ENCODE results near the gene LINGO3. TPM values are rescaled to one million over a fixed set of nuclear protein-coding genes. Genes with fewer than 3 reads are reported as not detected.

The LINGO3 gene
- total RNA-seq, 3 donors from 2014 or later (not counting 1 experiment from before 2014, with no cell fraction given) = 0.68 to 1.0 (median 0.84) TPM

- no peaks in the 10 kb centered on the region for H3K9me3 ChIP-seq (ENCODE audit: control insufficient read depth, insufficient read depth, low read length)
- ATAC-seq (no peak), DNase-seq (no peak)
- no peak overlapping the region for H3K27ac ChIP-seq (ENCODE audit: low read length)
- no peak for TF ChIP-seq CTCF (IDR thresholded peaks at IDR 0.05)
- peaks cover 27% of the 10 kb centered on the region for H3K4me1 ChIP-seq (ENCODE audit: control insufficient read depth, insufficient read depth, low read length)
- no peaks in the 10 kb centered on the region for H3K9me3 Mint-ChIP-seq
- no peak overlapping the region for H3K4me3 ChIP-seq (ENCODE audit: low read length)
- H3K4me3 Mint-ChIP-seq = peak overlapping the region; percentile 53
- no peak overlapping the region for H3K27ac Mint-ChIP-seq
- no peaks in the 10 kb centered on the region for H3K36me3 Mint-ChIP-seq
- peaks cover 7 to 23% of the 10 kb centered on the region in 2 donors for H3K4me1 Mint-ChIP-seq
- intact Hi-C loops (cut with micrococcal nuclease) = no loop called here
- H3K36me3 ChIP-seq (ENCODE audit: control insufficient read depth, insufficient read depth, low read length) = no peaks in the 10 kb centered on the region
- 71% methylated on average over 17 of the region's 19 CpGs for WGBS (ENCODE audit: insufficient coverage)
- H3K27me3 ChIP-seq (ENCODE audit: control insufficient read depth, insufficient read depth, low read length) = peaks cover 48% of the 10 kb centered on the region
- peaks cover 40 to 51% of the 10 kb centered on the region in 2 donors for H3K27me3 Mint-ChIP-seq (ENCODE audit: low read depth in 2 of 2)
Observed at GRCh38 chr19:2306281-2306806, 1.6 kb downstream of the LINGO3 start.

- DNase-seq (no peak), ATAC-seq (no peak)
- no peak overlapping the region for H3K27ac ChIP-seq (ENCODE audit: low read length)
- intact Hi-C loops (cut with micrococcal nuclease) = no loop called here
- Mint-ChIP-seq H3K27ac (no peak overlapping the region), H3K9me3 (no peaks in the 10 kb centered on the region), H3K36me3 (no peaks in the 10 kb centered on the region), H3K27me3 (ENCODE audit: low read depth in 2 of 2) (peaks cover 40 to 48% of the 10 kb centered on the region in 2 donors), H3K4me3 (no peak overlapping the region), H3K4me1 (peaks cover 7 to 28% of the 10 kb centered on the region in 2 donors)
- H3K4me1 ChIP-seq (ENCODE audit: control insufficient read depth, insufficient read depth, low read length) = peaks cover 29% of the 10 kb centered on the region
- no peak for TF ChIP-seq CTCF (IDR thresholded peaks at IDR 0.05)
- WGBS (ENCODE audit: insufficient coverage) = 72% methylated on average over 13 of the region's 19 CpGs
- no peak overlapping the region for H3K4me3 ChIP-seq (ENCODE audit: low read length)
- H3K36me3 ChIP-seq (ENCODE audit: control insufficient read depth, insufficient read depth, low read length) = no peaks in the 10 kb centered on the region
- no peaks in the 10 kb centered on the region for H3K9me3 ChIP-seq (ENCODE audit: control insufficient read depth, insufficient read depth, low read length)
- H3K27me3 ChIP-seq (ENCODE audit: control insufficient read depth, insufficient read depth, low read length) = peaks cover 48% of the 10 kb centered on the region
Observed at GRCh38 chr19:2305452-2306280, 2.3 kb downstream of the LINGO3 start.

GRCh38 chr19:2303211-2303798 is 4.6 kb downstream of the LINGO3 start:
- Mint-ChIP-seq H3K9me3 (no peaks in the 10 kb centered on the region), H3K36me3 (no peaks in the 10 kb centered on the region), H3K27ac (peak overlapping the region in 1 of 2 donors; percentile 60), H3K27me3 (ENCODE audit: low read depth in 2 of 2) (peaks cover 32 to 33% of the 10 kb centered on the region in 2 donors), H3K4me3 (no peak overlapping the region), H3K4me1 (peaks cover 7 to 27% of the 10 kb centered on the region in 2 donors)
- 57% methylated on average over 26 of the region's 26 CpGs for WGBS (ENCODE audit: insufficient coverage)
- no peak for ATAC-seq
- DNase-seq = no peak
- intact Hi-C loops (cut with micrococcal nuclease) = no loop called here
- H3K27ac ChIP-seq (ENCODE audit: low read length) = no peak overlapping the region
- no peaks in the 10 kb centered on the region for H3K36me3 ChIP-seq (ENCODE audit: control insufficient read depth, insufficient read depth, low read length)
- peaks cover 34% of the 10 kb centered on the region for H3K27me3 ChIP-seq (ENCODE audit: control insufficient read depth, insufficient read depth, low read length)
- TF ChIP-seq CTCF (IDR thresholded peaks at IDR 0.05) = no peak
- peaks cover 35% of the 10 kb centered on the region for H3K4me1 ChIP-seq (ENCODE audit: control insufficient read depth, insufficient read depth, low read length)
- H3K4me3 ChIP-seq (ENCODE audit: low read length) = no peak overlapping the region
- H3K9me3 ChIP-seq (ENCODE audit: control insufficient read depth, insufficient read depth, low read length) = no peaks in the 10 kb centered on the region

All from natural killer cell (primary cell).